GM21528 (cell line): Measurements from ENCODE around the gene IP6K2.
"Not testable (repeated sequence)": the region's sequence is repeated elsewhere in the genome, so short reads cannot be mapped to it uniquely, and the experiment has no call there.

ENCODE experiments used
- ATAC-seq: cut with Tn5 transposase; IDR thresholded peaks from one replicate; pipeline ENCODE4 v1.9.1; 2021; ENCODE audit warnings: mild to moderate bottlenecking, moderate library complexity; ENCODE audit not compliant: unreplicated experiment, low FRiP score

IP6K2 gene, protein sequence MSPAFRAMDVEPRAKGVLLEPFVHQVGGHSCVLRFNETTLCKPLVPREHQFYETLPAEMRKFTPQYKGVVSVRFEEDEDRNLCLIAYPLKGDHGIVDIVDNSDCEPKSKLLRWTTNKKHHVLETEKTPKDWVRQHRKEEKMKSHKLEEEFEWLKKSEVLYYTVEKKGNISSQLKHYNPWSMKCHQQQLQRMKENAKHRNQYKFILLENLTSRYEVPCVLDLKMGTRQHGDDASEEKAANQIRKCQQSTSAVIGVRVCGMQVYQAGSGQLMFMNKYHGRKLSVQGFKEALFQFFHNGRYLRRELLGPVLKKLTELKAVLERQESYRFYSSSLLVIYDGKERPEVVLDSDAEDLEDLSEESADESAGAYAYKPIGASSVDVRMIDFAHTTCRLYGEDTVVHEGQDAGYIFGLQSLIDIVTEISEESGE

DNA sequence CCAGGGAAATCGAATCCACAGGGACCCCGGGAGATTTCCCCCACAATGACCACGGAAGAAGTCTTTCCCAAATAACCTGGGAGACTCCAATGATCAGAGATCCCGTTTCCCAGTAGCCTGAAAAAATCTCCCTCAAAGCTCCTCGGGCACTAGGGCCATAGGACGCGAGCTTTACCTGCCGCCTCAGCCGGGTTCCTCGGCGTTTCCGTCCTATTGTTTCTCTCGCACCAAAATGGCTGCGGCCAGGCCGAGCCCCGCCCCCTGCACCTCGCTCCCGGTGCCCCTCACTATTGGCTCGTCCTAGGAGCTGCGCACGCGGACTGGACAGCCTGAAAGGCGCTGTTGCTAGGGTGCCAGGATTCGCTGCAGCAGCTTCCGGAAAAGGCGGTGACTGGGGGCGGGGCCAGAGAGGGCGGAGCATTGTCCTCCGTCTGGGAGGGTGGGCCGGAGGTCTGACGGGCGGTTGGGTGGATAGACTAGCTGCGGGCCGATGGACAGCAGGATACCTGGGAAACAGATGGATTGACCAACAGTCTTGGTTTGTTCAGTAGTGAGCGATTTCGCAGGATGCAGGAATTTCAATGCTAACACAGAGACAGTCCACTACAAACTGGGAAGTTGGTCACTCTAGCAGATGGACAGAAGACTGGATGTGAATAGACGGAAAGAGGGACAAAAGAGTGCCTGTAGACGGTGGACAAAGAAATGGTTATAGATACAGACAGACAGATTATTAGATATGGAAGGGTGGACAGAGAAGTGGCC is at the start of gene IP6K2:
Gene IP6K2 (minus strand): TSS at position 240 of the 765 bp plus-strand sequence. CDS start 21,930 bp downstream, outside the sequence.
- ATAC-seq, result peak; percentile 97

DNA sequence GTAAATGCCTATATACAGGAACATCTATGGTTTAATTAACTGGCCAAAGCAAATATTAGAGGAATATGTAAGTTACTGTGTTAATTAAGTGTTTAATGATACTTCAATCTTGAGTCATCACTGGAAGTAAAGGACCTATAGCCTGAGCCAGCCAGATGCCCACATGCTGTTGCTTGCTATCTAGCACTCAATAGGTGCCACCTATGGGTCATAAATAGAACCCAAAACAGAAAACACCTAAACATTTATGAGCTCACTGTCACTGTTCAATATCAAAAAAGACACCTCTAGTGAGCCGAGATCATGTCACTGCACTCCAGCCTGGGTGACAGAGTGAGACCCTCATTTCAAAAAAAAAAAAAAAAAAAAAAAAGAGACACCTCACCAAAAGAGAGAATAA is 48.4 kb upstream of the IP6K2 start:
- no peak for ATAC-seq

DNA sequence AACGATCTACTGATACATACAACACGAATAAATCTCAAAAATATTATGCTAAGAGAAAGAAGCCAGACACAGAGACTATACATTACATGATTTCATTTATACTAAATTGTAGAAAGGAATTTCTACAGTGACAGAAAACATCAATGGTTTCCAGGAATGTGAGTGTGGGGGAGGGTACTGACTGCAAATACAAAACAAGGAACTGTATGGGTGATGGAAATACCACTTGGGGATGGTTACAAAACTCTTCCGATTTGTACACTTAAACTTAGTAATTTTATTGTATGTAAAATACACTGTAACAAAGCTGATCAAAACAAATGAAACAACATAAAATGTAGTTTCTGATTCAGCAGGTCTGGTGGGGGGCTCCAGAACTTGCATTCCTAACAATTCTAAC is 45.8 kb upstream of the IP6K2 start:
- no peak for ATAC-seq

DNA sequence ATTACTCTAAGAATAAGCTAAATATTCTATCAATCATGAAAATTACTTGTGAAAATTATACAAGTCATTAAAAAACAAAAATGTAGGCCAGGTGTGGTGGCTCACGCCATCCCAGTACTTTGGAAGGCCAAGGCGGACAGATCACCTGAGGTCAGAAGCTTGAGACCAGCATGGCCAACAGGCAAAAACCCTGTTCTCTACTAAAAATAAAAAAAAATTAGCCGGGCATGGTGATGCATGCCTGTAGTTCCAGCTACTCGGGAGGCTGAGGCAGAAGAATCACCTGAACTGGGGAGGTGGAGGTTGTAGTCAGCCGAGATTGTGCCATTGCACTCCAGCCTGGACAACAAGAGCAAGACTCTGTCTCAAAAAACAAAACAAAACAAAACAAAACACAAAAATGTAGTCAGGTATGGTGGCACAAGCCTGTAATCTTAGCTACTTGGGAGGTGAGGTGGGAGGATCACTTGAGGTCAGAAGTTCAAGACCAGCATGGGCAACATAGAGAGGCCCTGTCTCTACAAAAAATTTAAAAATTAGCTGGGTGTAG is 43.0 kb upstream of the IP6K2 start:
- ATAC-seq, result not testable (repeated sequence)

DNA sequence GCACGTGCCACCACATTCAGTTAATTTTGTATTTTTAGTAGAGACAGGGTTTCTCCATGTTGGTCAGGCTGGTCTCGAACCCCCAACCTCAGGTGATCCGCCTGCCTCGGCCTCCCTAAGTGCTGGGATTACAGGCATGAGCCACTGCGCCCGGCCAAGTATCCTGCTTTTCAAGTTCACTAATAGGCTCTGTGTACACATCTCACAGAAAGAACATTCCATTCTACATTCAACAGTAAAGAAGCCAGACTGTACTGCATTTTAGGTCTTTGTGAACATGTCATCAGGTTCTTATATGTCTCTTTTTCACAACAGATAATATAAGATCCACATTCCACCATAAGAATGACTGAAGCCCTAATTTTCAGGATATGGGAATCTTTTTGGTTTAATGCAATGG is 42.5 kb upstream of the IP6K2 start:
- not testable (repeated sequence) for ATAC-seq

DNA sequence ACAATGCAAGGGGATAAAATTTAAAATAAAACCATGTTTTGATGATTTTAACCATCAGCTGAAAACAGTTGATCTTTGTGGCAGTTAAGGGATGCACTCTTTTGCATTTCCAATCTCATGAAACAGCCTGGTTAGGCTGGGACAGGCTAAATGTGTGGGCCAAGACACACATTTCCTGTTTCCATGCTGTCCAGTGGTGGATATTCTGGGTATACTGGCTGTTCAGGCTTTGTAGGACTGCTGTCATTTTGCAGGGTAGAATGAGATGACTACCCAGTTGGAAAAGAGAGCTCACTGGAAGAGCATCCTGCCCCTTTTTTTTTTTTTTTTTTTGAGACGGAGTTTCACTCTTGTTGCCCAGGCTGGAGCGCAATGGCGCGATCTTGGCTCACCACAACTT is 42.0 kb upstream of the IP6K2 start:
- ATAC-seq, result no peak

DNA sequence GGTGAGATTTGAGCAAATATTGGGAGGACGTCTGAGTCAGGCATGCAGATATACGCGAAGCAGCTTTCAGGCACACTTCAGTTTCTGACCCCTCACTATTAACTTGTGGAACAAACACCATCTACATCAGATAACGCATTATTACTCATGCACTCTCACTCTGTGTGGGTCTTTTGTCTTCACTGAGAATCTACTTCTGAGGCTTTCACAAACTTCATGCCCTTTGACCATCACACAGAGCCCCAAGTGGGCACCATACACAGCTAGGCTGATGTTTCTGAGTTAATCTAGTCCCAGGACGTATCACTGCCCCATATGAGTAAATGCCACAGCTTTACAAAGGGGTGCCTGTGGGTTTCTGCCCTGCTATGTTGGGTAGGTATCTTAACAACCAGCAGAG is 39.6 kb upstream of the IP6K2 start:
- no peak for ATAC-seq

DNA sequence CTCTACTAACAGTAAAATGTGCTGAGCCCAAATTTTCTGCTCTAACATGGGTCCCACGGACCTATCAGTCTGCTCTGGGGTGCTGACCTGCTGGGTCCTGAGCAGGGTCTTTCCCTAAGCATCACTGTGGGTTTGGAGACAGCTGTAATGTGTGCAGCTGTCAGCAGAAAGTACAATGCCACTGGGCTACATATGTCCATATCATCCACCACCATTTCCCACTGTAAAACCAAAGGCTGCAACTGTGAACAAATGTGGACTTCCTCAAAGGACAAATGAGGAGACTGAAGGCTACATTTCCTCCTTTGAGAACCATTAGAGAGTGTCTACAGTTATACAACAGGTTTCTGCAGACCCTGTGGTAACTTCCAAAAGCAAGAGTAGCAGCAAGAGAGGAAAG is 33.8 kb upstream of the IP6K2 start:
- no peak for ATAC-seq

DNA sequence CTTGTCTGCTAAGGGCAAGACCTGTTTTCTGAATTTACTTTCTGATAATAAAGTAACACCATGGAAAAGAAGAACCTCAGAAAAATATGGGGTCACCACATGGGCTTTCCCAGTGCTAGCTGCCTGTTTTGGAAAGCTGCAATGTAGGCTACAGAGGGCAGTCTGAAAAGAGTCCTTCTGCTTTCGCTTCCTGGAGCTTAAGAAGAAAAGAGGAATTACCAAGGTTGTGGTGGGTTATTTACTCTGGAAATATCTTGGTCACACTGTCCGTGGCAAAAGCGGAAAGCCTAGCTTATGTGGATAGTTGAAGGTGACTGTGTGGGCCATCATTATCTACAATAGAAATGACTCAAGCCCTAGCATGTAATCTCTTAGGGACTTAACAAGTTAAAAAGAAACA is 31.7 kb upstream of the IP6K2 start:
- ATAC-seq, result no peak

DNA sequence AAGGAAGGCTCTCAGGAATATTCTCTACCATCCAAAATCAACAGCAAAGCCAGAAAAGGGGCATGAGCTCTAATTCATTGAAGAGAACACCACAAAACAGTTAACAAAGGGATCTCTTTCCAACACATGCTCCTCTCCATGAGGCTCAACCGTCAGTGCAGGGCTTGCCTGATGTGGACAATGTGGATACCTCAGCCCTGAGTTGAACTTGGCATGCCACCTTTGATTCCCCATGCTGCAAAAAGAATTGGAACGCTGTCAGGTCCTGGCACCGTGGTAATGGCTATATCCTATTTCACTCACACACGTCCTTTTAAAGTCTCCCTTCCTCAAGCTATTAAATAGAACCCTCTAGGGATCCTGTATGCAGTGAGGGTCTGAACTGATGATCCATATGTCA is 30.7 kb upstream of the IP6K2 start:
- ATAC-seq, result no peak

DNA sequence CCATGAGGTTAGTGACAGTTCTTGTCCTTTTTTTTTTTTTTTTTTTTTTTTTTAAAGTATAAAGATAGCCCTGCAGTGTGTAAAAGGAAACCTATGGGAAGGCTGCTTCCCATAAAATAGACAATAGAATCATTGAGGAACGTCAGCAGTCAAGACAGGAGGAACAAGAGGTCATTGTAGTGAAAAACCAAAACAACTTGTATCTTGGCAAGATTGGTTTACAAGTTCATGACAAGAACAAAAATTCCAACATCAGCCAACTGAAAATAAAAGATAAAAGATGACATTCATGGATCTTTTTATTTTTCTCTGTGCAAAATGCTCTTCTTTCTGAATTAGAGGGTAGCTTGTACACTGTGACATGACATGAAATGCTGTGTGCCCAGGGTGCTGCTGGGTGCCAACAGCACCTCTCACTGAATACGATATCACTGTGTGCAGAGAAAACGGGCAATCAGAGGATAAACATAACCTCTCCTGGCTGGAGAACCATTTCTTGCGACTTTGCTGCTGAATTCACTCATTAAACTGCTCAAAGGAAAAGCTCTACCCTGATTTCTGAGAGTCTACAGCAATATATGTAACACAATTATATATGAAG is 30.1 kb upstream of the IP6K2 start:
- no peak for ATAC-seq

DNA sequence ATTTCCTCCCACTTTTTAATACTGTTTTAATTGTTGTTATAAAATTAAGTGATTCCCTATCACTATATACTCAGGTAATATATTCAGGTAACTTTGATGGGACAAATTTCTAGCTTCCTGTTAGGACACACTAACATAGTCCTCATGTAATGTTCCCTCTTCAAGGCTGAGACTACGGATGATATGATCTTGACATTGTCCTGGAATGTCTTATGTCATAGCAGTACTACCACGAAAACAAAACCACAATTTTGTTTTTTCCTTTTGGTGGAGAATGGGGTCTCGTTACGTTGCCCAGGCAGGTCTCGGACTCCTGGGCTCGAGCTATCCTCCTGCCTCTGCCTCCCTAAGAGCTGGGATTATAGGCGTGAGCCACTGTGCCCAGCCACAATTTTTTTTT is 26.8 kb upstream of the IP6K2 start:
- ATAC-seq, result no peak

DNA sequence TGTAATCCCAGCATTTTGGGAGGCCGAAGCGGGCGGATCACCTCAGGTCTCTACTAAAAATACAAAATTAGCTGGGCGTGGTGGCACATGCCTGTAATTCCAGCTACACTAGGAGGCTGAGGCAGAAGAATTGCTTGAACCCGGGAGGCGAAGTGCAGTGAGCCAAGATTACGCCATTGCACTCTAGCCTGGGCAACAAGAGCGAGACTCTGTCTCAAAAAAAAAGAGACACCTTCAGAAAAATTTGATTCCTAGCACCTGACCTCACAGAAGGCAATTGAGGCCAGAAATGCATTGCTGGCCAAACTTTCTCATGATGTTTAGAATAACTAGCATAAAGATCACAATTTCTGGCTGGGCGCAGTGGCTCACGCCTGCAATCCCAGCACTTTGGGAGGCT is 24.2 kb upstream of the IP6K2 start:
- ATAC-seq, result not testable (repeated sequence)

DNA sequence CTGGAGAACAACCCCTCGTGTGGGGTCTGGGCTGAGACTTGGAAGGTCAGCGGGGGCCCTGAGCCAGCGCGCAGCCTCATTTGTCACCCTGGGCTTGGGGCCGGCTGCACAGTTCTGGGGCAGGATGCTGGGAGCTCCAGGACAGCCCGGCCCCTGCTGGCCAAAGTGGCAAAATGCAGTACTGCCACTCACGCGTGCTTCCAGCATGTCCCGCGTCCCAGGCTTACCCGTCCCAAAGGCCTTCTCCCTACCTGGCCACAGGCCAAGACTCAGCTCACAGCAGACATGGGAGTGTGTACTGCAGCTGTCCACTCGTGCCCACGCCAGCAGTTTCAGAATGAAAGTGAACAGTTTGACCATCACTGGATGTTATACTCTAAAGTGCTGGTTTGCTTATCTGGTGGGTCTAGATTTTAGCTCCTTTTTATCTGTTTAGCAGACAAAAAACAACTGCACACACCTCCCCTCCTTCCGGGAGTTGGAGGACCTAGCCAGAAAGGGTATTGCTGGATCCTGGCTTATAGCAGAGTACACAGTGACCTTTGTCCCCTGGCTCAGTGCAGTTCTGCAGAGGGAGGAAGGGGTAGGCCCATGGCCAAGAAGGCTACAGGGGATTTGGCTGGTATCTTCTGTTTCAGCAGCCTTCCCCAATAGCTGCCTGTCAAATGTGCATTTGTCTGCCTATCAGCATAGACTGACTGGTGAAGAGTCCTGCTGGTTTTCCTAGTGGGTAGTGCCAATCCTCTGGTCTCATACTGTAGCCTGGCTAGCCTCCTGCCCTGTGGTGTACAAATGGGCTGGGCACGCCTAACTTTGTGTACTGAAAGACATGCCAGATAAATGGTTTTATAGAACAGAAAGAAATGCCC is 23.2 kb upstream of the IP6K2 start:
- ATAC-seq, result peak; percentile 67

DNA sequence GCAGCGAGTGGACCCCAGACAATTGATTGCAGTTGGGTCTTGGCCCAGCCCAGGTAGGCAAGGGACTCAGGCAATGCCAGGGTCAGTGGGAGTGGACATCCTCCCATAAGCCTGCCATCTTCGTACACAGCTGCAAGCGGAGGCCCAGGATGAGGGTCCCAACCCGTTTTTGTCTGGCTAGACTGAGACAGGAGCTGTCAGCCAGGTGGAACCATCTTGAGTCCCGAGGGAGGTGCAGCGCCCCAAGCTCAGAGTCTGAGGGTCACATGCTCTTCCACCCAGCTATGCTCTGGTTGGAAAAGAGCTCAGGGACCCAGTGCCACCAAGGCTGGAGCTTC is 22.6 kb upstream of the IP6K2 start:
- ATAC-seq, result peak; percentile 23

DNA sequence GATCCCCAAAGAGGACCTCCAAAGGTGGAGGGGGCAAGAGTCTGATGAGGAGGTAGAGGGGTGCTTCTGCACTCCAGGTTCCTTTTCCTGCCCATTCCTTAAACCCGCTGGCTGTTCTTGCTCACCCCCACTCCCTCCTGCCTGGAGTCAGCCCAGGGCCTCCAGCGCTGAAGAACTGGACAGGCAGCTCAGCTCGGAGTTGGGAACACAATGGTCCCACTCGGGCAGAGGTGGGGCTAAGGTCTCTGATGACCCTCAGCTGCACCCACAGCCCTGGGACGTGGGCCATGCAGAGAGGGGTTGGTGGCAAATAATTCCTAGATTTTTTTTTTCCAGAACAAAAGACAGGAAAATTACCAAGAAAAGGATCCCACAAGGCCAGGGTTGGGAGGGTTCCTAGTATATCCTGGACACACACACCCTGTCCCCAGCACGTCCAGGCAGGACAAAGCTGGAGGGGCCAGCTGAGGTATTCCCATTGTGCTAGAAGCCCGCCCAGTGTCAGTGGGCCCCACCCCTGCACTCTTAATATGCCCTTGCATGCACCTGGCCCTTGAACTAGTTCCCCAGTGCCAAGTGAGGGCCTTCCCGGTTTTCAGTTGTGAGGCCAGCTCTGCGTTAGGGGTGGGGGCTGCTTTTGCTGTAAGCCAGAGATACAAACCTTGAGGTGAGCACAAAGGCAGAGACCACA is 22.1 kb upstream of the IP6K2 start:
- no peak for ATAC-seq

DNA sequence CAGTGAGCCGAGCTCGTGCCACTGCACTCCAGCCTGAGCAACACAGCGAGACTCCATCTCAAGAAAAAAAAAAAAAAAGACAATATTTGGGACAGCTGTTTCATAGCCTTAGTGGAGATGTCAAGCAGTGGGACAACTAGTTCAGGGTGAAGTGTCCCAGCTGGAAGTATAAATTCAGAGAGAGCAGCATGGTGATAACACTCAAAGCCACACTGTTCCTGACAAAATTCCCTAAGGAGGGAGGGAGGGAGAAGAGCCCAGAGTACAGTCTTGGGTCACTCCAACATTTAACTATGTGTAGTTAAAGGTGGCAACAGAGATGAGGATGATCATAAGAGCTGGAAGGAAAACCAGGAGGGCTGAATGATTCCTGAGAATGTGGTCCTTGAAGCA is 21.1 kb upstream of the IP6K2 start:
- ATAC-seq, result no peak

DNA sequence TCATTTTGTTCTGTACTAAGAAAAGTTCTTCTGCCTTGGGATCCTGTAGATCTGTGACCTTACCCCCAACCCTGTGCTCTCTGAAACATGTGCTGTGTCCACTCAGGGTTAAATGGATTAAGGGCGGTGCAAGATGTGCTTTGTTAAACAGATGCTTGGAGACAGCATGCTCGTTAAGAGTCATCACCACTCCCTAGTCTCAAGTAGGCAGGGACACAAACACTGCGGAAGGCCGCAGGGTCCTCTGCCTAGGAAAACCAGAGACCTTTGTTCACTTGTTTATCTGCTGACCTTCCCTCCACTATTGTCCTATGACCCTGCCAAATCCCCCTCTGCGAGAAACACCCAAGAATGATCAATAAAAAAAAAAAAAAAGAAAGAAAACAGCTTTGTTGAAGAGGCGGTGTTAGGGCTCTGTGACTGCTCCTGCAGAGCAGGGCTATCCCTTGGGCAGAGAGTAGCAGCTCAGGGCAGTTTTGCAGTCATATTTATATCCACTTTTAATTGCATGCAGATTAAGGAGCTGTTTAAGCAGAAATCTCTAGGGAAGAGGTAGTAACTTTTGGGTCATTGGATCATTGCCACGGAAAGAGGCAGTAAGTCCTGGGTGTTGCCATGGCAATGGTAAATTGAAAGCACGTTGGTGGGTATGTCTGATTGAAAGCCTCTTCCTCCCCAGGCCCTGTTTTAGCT is 18.2 kb upstream of the IP6K2 start:
- not testable (repeated sequence) for ATAC-seq

DNA sequence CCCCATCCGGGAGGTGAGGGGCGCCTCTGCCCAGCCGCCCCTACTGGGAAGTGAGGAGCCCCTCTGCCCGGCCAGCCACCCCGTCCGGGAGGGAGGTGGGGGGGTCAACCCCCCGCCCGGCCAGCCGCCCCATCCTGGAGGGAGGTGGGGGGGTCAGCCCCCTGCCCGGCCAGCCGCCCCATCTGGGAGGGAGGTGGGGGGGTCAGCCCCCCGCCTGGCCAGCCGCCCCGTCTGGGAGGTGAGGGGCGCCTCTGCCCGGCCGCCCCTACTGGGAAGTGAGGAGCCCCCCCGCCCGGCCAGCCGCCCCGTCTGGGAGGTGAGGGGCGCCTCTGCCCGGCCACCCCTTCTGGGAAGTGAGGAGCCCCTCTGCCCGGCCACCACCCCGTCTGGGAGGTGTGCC is 17.5 kb upstream of the IP6K2 start:
- ATAC-seq, result not testable (repeated sequence)
